Islet of Langerhans (tissue), 1 donor: ENCODE measurements around the gene HFM1.
A peak's percentile ranks its signal among the peaks of the same experiment; 100 is the strongest.
"Not testable (repeated sequence)": the region's sequence is repeated elsewhere in the genome, so short reads cannot be mapped to it uniquely, and the experiment has no call there.

ENCODE experiments used
- FAIRE-seq: peaks from one replicate; lab custom pipeline; 2011; peaks lifted over from hg19 to GRCh38; lab: Jason Lieb, UNC

HFM1 gene, protein sequence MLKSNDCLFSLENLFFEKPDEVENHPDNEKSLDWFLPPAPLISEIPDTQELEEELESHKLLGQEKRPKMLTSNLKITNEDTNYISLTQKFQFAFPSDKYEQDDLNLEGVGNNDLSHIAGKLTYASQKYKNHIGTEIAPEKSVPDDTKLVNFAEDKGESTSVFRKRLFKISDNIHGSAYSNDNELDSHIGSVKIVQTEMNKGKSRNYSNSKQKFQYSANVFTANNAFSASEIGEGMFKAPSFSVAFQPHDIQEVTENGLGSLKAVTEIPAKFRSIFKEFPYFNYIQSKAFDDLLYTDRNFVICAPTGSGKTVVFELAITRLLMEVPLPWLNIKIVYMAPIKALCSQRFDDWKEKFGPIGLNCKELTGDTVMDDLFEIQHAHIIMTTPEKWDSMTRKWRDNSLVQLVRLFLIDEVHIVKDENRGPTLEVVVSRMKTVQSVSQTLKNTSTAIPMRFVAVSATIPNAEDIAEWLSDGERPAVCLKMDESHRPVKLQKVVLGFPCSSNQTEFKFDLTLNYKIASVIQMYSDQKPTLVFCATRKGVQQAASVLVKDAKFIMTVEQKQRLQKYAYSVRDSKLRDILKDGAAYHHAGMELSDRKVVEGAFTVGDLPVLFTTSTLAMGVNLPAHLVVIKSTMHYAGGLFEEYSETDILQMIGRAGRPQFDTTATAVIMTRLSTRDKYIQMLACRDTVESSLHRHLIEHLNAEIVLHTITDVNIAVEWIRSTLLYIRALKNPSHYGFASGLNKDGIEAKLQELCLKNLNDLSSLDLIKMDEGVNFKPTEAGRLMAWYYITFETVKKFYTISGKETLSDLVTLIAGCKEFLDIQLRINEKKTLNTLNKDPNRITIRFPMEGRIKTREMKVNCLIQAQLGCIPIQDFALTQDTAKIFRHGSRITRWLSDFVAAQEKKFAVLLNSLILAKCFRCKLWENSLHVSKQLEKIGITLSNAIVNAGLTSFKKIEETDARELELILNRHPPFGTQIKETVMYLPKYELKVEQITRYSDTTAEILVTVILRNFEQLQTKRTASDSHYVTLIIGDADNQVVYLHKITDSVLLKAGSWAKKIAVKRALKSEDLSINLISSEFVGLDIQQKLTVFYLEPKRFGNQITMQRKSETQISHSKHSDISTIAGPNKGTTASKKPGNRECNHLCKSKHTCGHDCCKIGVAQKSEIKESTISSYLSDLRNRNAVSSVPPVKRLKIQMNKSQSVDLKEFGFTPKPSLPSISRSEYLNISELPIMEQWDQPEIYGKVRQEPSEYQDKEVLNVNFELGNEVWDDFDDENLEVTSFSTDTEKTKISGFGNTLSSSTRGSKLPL (N-terminal part only)

DNA sequence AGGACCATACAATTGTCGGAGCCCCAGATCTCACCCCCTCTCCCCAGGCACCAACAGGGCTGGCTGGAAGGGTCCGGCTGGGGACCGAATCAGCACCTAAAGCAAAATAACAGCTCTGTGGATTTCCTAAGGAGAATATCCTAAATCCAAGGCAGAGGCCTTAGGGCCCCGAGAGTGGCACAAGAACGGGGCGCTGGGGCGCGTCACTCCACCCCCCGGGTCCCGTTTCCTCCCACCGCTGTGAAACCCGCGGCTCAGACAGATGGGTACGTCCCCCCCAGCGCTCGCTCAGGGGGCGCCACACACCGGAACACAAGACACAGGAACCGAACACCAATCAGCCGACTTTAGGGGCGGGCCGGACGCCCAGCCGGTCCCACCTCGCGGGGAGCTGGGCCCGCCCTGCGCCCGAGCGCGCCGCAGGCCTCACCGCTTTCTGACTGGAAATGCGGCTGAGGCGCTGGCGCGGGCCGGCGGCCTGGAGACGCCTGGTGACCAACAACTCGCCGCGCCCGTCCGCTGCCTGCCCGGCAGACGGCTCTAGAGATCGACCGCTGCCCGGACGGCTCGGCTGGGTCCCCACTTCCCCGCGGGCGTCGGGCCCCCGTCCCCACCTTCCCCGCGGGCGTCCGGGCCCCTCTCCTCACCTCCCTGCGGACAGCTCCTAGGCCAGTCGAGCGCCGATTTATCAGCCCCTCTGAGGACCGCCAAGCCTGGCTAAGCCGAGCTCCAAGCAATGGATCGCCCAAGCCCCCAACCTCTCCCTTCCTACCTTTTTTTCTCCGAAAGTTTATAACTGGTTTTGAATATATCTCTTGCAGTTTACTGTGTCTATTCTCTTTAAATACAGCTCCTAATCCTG is at the start of gene HFM1:
Gene HFM1, minus strand, starts transcription at position 687 of the 862 bp plus-strand sequence. CDS start 3,755 bp downstream, outside the sequence.
- no peak for FAIRE-seq

DNA sequence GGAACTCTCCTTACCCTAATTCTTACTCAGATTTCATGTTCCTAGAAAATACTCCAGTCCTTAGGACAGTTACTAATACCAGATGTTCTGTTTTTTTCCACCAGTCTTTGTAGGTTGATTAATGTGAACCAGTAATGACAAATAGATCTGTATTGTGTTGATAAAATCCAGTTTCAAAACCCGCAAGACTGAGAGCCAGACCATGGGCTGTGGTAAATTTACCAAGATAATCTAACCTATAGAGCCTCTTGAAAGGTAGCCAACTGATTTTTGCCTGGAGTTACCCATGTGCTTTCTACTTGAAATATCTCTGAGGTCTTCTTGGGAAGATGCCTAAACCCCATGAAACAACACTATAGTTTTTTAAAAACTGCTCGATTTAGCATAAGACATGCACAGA is 49.5 kb upstream of the HFM1 start:
- FAIRE-seq = no peak

DNA sequence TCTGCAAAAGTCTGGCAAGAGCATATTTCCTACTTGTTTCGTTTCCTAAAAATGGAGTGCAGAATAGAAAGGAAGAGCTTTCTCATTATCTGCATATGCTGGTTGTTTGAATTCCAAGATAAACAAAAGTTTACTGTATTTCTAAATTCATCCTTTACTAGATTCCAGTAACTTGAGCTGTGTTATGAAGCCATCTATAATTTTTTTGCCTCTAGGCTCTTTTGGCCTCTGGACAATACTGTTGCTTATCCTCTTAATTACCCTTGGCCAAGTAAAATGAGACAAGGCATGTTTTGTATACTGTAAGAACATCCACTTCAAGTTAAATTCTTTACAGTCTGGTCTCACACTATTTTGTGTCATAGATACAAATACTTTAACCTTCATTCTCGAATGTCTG is 45.6 kb upstream of the HFM1 start:
- no peak for FAIRE-seq

DNA sequence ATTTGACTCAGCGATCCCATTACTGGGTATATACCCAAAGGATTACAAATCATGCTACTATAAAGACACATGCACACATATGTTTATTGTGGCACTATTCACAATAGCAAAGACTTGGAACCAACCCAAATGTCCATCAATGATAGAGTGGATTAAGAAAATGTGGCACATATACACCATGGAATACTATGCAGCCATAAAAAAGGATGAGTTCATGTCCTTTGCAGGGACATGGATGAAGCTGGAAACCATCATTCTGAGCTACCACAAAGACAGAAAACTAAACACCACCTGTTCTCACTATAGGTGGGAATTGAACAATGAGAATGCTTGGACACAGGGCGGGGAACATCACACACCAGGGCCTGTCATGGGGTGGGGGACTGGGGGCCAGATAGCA is 43.1 kb upstream of the HFM1 start:
- not testable (repeated sequence) for FAIRE-seq

DNA sequence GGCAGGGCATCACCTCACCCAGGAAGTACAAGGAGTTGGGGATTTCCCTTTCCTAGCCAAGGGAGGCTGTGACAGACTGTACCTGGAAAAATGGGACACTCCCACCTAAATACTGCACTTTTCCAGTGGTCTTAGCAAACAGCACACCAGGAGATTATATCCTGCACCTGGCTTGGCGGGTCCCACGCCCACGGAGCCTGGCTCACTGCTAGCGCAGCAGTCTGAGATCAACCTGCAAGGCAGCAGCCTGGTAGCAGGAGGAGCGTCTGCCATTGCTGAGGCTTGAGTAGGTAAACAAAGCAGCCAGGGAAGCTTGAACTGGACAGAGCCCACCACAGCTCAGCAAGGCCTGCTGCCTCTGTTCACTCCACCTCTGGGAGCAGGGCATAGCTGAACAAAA is 37.3 kb upstream of the HFM1 start:
- FAIRE-seq = not testable (repeated sequence)

DNA sequence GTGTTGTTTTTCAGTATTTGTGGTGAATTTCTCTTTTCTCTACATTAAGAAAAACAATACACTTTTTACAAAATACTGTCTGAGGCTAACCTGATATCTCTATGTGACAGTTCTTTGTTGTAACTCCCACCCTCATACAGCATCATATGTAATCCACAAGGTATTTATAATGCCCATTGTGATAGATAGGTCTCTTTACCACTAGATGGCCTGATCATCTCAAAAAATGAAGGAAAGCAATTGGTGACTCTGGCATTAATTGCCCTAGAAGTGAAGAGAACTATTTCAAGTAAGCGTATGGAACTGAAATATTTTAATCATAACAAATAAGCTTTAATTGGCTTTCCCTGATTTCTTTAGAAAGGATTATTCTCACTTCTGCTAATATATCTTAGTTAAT is 36.2 kb upstream of the HFM1 start:
- FAIRE-seq = no peak

DNA sequence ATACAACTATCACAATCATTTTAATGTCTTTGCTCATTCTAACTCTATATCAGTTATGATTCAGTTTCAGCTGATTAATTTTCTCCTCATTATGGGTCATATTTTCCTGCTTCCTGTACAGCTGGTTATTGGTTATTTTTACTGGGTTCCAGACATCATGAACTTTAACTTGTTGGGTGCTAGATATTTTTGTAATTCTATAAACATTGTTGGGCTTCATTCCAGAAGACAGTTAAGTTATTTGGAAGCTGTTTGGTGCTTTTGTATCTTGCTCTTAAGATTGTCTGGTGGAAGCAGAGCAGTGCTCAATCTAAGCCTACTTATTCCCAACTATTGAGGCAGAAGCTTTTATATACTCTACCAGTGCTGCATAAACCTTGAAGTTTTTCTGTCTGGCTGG is 34.4 kb upstream of the HFM1 start:
- FAIRE-seq = no peak

DNA sequence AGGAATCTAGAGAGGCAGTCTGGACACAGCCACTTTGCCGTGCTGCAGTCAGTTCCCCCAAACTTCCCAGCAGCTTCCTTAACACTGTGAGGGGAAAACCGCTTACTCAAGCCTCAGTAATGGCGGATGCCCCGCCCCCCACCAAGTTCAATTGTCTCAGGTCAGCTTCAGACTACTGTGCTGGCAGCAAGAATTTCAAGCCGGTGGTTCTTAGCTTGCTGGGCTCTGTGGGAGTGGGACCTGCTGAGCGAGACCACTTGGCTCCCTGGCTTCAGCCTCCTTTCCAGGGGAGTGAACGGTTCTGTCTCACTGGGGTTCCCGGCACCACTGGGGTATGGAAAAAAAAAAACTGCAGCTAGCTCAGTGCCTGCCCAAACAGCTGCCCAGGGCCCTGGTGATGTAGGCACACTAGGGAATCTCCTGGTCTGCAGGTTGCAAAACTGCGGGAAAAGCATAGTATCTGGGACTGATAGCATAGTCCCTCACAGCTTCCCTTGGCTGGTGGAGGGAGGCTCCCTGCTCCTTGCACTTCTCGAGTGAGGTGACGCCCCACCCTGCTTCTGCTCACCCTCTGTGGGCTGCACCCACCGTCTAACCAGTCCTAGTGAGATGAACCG is 23.7 kb upstream of the HFM1 start:
- no peak for FAIRE-seq

DNA sequence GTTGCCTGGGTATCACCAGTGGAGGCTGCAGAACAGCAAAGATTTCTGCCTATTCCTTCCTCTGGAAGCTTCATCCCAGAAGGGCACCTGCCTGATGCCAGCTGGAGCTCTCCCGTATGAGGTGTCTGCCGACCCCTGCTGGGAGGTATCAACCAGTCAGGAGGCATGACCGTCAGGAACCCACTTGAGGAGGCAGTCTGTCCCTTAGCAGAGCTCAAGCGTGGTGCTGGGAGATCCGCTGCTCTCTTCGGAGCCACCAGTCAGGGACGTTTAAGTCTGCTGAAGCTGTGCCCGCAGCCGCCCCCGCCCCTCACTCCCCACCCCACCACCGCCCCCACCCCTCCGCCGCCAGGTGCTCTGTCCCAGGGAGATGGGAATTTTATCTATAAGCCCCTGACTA is 23.1 kb upstream of the HFM1 start:
- FAIRE-seq = no peak

DNA sequence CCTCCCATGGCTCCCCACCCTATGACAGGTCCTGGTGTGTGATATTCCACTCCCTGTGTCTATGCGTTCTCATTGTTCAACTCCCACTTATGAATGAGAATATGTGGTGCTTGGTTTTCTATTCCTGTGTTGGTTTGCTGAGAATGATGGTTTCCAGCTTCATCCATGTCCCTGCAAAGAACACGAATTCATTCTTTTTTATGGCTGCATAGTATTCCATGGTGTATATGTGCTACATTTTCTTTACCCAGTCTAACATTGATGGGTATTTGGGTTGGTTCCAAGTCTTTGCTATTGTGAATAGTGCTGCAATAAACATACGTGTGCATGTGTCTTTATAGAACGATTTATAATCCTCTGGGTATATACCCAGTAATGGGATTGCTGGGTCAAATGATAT is 17.9 kb upstream of the HFM1 start:
- not testable (repeated sequence) for FAIRE-seq

DNA sequence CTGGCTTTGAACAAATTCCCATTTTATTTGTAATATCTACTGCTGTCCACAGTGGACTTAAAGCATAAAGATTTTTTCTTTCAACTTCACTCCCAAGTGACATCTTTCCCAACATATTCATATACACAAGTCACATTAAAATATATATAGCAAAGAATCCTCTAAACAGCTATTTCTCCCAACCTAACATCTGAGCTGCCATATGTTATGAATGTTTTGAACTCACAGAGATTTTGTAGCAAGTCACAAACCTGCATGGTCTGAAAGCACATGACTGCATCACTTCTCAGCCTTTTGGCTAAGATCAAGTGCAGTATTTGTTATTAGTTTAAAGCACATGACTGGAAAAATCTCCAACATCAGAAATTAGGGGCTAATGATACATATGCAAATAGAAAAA is 7.7 kb upstream of the HFM1 start:
- FAIRE-seq = no peak

DNA sequence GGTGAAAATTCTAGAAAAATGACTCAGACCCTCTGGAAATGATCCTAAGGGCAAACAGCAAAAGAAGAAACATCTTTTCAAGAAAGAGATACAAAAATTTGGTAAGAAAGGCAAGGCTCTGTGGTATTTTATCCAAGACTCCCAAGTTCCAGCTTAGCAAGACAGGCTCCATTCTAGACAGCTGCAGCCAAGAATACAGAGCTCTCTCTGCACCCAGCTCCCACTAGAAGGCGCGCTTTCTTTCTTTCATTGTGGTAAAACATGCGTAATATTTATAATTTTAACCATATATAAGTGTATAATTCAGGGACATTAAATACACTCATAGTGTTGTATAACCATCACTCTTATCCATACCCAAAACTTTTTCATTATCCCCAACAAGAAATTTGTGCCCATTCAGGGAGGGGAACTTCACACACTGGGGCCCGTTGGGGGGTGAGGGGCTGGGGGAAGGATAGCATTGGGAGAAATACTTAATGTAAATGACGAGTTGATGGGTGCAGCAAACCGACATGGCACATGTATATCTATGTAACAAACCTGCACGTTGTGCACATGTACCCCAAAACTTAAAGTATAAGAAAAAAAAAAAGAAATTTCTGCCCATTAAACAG is 2.2 kb upstream of the HFM1 start:
- FAIRE-seq = no peak

DNA sequence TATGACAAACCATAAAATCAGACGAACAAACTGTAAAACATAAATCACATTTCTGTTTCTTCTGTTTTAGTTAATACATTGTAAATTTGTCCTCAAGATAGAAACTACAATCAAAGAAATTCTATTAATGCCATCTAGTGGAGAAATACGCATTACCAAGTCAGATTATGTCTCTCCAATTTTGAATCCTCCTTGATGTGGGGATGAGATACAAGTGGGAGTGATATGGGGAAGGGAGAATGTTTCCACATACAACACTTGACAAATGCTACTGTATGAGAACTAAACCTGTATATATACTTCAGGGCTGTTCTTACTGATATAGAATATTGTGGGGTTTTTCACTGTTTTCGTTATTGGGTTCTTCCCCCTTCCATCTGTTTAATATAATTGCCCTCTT is 2.6 kb downstream of the HFM1 start:
- FAIRE-seq = peak; percentile 100

DNA sequence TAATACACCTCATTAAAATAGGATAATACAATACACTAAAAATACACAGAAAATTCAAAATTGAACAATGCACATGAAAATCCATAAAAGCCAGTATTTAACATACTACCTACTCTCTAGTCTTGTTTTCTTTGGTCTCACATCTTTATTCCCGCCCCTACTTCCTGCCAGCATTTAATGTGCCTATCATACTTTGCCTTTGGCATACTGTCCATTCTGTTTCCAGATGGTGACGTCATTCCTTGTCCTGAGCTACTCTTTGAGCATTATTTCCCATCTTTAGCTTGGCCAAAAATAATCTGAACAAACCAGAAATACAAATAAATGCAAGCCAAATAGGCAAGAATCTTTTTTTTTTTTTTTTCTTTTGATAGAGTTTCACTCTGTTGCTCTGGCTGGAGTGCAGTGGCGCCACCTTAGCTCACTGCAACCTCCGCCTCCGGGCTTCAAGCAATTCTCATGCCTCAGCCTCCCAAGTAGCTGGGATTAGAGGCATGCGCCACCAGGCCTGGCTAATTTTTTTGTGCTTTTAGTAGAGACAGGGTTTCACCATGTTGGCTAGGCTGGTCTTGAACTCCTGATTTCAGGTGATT is 4.4 kb downstream of the HFM1 start:
- FAIRE-seq = no peak

DNA sequence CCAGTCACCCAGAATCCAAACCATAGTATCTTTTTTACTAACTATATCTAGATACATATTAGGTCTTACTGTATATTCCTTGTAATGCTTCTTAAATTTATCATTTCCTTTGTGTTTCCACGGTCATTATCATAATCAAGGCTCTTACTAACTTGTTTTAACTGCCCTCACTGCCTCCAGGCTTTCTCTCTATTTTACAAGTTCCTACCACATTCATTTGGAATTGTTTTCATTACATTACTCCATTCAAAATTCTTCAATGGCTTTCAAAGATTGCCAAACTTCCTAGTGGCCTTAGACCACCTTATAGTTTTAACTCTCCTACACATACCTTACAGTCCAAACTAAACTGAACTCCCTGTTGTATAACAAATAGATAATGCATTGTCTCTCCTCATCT is 6.3 kb downstream of the HFM1 start:
- FAIRE-seq = no peak

DNA sequence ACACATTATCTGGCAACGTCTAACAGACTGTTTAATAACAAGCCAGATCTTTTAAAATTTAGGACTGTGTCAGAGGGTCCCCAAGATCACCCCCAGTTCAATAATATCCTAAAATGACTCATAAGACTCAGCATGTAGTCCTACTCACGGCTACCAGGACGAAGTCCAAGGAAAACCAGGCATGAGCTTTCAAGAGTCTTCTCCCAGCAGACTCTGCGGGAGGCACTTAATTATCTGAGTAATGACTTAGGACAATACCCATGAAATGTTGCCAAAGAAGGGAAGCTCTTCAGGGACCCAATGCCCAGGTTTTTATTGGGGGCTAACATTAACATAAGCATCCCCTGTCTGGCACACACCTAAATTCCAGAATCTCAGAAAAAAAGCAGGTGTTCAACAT is 7.0 kb downstream of the HFM1 start:
- FAIRE-seq = no peak

DNA sequence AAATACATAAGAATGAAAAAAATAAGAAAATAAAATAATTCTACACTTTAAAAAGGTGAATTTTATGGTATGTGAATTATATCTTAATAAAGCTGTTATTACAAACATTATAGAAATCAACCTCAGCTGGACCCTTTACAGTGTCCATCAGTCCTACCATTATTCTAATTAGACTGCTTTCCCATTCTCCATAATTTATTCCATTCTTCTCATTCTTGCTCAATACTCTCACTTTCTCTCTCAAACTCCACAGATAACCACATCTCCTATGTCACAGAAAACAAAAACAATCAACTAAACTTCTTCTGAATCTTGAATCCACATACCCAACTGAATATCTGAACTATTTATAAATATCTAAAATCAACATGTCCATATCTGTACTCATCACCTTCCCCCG is 11.6 kb downstream of the HFM1 start:
- FAIRE-seq = no peak

DNA sequence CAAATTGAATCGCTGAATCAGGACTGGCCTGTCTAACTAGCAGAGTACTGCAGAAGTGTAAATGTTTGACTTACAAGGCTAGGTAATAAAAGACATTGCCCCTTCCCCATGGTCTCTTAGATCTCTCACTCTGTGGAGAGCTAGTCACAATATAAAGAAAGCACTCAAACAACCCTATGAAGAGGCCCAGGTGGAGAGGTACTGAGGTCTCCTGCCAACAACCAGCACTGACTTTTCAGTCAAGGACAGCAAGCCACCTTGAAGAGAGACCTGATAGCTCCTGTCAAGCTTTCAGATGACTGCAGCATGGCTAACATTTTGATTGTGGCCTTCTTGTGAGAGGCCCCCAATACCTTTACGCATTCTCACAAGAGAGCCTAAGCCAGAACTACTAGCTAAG is 18.5 kb downstream of the HFM1 start:
- no peak for FAIRE-seq

DNA sequence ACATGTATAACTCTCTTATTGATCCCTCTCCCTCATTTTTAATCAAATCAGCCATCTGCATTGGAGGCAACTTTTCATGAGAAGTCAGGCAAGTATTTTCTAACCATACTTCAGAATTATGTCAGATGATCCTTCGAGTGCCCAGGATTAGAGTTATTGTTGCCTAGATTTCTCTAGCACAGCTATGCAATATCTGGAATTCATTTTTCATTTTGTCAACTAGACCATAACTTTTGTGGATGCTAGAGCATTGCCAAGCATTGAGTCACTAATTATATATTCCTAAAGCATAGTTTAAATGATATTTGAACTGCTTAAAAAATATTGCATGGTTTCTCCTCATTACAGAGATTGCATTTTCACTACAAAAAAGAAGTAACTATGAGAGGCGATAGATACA is 21.2 kb downstream of the HFM1 start:
- FAIRE-seq = no peak

DNA sequence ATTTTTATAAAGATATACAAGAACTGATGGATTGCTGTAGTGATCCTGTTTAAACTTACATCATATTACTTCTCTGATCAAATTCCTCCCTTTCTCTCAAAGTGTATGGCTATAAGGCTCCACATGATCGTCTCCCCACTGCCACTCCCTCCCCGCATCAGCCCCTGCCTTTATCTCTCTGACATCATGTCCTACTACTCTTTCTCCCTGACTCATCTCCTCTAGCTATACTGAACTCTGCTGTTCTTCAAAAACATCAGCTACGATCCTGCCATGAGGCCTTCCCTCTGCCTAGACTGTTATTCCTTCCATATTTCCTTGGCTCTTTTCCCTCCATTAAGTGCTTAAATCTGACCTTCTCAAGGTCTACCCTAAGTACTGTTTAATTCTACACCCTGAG is 22.8 kb downstream of the HFM1 start:
- FAIRE-seq = no peak
